ENCODE measurements around the gene SLC38A11.

DNA sequence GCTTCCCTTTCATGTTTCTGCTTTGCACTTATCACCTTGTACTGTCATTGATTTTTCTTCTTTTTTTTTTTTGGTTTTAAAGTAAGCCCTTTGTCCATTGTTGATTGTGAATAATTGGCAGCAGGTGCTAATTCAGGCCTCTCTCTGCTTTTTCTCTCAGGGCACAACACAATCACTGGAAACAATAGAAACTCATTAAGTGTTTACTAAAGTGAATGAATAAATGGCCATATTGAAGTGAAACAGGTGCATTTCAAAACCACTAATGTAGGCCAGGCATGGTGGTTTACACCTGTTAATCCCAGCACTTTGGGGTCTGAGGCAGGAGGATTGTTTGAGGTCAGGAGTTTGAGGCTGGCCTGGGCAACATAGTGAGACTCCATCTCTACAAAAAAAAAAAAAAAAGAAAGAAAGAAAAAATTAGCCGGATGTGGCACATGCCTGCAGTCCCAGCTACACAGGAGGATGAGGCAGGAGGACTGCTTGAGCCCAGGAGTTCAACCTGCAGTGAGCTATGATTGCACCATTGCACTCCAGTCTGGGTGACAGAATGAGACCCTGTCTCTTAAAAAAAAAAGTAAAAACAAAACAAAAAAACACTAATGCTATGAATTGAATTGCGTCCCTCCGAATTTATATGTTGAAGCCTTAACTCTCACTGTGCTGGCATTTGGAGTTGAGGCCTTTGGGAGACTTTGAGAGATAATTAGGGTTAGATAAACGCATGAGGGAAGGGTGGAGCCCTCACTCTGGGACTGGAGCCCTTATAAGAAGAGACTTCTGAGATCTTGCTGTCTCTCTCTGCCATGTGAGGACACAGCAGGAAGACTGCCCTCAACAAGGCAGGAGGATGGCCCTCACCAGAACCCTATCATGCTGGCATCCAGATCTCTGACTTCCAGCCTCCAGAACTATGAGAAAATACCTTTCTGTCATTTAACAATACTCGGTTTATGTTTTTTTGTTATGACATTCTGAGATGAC is 19.9 kb downstream of the SLC38A11 start:
- TF ChIP-seq, protein P1, sequence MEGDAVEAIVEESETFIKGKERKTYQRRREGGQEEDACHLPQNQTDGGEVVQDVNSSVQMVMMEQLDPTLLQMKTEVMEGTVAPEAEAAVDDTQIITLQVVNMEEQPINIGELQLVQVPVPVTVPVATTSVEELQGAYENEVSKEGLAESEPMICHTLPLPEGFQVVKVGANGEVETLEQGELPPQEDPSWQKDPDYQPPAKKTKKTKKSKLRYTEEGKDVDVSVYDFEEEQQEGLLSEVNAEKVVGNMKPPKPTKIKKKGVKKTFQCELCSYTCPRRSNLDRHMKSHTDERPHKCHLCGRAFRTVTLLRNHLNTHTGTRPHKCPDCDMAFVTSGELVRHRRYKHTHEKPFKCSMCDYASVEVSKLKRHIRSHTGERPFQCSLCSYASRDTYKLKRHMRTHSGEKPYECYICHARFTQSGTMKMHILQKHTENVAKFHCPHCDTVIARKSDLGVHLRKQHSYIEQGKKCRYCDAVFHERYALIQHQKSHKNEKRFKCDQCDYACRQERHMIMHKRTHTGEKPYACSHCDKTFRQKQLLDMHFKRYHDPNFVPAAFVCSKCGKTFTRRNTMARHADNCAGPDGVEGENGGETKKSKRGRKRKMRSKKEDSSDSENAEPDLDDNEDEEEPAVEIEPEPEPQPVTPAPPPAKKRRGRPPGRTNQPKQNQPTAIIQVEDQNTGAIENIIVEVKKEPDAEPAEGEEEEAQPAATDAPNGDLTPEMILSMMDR (conservative IDR thresholded peaks at IDR 0.05): no peak
- no peak for TF ChIP-seq ZFX (IDR thresholded peaks at IDR 0.05)
